ENCODE measurements around the gene CDK5RAP3.

The CDK5RAP3 gene

DNA sequence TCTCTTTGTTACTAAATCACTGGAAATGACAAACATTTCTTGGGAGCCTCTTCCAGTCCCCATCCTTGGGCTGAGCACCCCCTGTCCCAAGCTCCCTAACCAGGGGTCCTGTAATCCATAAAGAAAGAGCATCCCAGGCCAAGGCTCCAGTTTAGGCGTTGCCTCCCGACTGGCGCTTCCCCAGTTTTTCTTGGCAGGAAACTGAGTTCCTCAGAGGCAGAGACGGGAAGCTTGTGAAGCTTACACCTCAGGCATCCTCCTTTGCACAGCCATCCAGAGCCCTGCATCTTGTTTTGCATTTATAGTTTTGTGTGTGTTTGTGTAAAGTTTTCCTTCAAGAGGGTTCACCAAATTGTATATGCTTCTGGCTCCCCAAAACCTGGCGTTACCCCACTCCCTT, 59.6 kb downstream of the CDK5RAP3 start:
- no peaks in the 10 kb centered on the region; the same call in 1 of the 2 replicates for H3K27me3 ChIP-seq (ENCODE audit: insufficient read depth, low read depth)
- no peak overlapping the region for H3K27ac ChIP-seq
- H2AFZ ChIP-seq (ENCODE audit: low read depth), result no peak overlapping the region
- H4K20me1 ChIP-seq (ENCODE audit: insufficient read depth), result no peaks in the 10 kb centered on the region
- H3K9ac ChIP-seq, result no peak overlapping the region
- no peak for TF ChIP-seq CTCF (conservative IDR thresholded peaks at IDR 0.05; ENCODE audit: low read depth, low read length)
- no peaks in the 10 kb centered on the region for H3K36me3 ChIP-seq (ENCODE audit: insufficient read depth)
- no peaks in the 10 kb centered on the region for H3K79me2 ChIP-seq (ENCODE audit: insufficient read depth, low read depth)
- peaks cover 15% of the 10 kb centered on the region for H3K4me1 ChIP-seq (ENCODE audit: low read depth, poor library complexity, severe bottlenecking)
- no peak overlapping the region for H3K4me2 ChIP-seq
- no peak overlapping the region for H3K4me3 ChIP-seq (IDR thresholded peaks at IDR 0.05; ENCODE audit: insufficient read depth, low read depth, low read length)

Data from KMS-11 (cell line).